ENCODE measurements around the gene DEDD2. TPM values are rescaled to one million over a fixed set of nuclear protein-coding genes. Genes with fewer than 3 reads are reported as not detected.
"Not testable (repeated sequence)": the region's sequence is repeated elsewhere in the genome, so short reads cannot be mapped to it uniquely, and the experiment has no call there.

The DEDD2 gene, protein sequence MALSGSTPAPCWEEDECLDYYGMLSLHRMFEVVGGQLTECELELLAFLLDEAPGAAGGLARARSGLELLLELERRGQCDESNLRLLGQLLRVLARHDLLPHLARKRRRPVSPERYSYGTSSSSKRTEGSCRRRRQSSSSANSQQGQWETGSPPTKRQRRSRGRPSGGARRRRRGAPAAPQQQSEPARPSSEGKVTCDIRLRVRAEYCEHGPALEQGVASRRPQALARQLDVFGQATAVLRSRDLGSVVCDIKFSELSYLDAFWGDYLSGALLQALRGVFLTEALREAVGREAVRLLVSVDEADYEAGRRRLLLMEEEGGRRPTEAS
- 15.9 and 16.9 TPM in 2 replicates for total RNA-seq (2014; rRNA removed; shearing (Covaris generic))

DNA sequence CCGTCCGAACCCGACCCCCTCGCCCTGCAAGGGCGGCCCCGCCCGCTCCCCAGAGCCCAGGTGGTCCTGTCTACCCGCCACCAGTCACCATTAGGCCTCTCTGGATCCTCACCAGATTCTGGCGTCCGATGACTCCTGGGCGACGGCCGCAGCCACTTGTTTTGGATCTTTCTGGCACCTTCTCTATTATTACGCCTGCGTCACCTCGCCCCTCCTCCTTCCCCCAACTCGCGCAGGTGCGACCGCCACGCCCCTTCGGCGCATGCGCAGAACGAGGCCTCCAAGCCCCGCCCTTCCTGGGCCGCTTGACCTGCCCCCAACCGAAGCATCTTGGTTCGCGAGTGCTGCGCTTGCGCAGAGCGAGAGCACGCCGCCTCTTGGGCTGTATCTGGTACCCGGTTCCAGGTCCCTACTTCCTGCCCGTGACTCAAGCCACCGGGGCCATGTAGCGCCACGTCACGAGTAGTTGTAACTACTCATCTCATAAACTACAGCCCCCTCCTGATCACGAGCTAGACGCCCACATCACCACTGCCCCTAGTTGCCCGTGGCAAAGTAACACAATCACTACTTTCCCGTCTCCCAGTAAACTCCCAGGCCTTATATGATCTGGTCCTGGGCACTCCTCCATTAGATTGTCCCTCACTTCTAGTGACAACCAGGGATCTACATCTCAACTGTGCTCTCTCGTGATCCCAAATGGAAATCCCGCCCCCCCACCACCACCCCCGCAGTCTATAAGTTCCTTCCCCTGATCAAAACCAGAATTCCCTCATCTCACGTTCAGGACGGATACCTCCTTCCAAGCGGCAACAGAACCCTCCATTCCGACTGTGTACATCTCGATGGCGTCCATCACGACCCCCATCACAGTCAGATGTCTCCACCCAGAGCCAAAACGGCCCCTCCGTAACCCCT is at the start of gene DEDD2:
Gene DEDD2, minus strand, starts transcription at position 158 of the 918 bp plus-strand sequence. CDS start 670 bp downstream, outside the sequence.
- Histone ChIP-seq H3K4me1 (replicated peaks) (peaks cover 25% of the 10 kb centered on the region), H3K27ac (peak within 1 kb of the TSS; percentile 66), H3K4me3 (peak within 1 kb of the TSS; percentile 50), H3K27me3 (replicated peaks) (no peaks in the 10 kb centered on the region), H3K9me3 (replicated peaks) (no peaks in the 10 kb centered on the region), H3K36me3 (peaks cover 16% of the 10 kb centered on the region)
- peak; percentile 93 to 98 for DNase-seq (ENCODE audit: low read depth in 1 of 2, low spot score in 2 of 2)

DNA sequence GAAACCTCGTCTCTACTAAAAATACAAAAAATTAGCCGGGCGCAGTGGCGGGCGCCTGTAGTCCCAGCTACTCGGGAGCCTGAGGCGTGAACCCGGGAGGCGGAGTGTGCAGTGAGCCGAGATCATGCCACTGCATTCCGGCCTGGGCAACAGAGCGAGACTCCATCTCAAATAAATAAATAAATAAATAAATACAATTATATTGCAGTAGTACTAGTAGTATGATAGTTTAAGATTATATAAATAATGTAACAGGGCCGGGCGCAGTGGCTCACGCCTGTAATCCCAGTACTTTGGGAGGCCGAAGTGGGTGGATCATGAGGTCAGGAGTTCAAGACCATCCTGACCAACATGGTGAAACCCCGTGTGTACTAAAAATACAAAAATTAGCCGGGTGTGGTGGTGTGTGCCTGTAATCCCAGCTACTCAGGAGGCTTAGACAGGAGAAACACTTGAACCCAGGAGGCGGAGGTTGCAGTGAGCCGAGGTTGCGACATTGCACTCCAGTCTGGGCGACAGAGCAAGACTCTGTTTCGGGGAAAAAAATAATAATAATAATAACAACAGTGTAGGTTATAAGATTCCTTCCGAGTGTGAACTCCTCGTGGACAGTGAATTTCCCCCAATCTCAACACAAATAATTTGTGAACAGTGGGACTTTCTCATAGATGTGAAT is 49.6 kb upstream of the DEDD2 start:
- not testable (repeated sequence) for H3K4me3 ChIP-seq; H3K27ac ChIP-seq; DNase-seq (ENCODE audit: low read depth in 1 of 2, low spot score in 2 of 2); H3K27me3 ChIP-seq (replicated peaks); H3K9me3 ChIP-seq (replicated peaks)
- Histone ChIP-seq H3K36me3 (peaks cover 11% of the 10 kb centered on the region), H3K4me1 (replicated peaks) (peaks cover 22% of the 10 kb centered on the region)

DNA sequence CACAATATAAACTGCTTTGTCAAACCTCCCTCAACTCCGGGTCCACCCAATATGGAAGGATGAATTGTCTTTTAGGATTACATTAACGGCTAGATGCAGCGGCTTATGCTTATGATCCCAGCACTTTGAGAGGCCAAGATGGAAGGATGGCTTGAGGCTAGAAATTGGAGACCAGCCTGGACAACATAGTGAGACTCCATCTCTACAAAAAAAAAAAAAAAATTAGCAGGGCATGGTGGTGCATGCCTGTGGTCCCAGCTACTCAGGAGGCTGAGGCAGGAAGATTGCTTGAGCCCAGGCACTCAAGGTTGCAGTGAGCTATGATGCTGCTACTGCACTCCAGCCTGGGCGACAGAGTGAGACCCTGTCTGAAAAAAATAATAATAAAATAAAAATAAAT is 48.6 kb upstream of the DEDD2 start:
- not testable (repeated sequence) for H3K4me3 ChIP-seq; H3K9me3 ChIP-seq (replicated peaks); H3K27me3 ChIP-seq (replicated peaks); DNase-seq (ENCODE audit: low read depth in 1 of 2, low spot score in 2 of 2); H3K36me3 ChIP-seq; H3K27ac ChIP-seq
- H3K4me1 ChIP-seq (replicated peaks), result peaks cover 19% of the 10 kb centered on the region

DNA sequence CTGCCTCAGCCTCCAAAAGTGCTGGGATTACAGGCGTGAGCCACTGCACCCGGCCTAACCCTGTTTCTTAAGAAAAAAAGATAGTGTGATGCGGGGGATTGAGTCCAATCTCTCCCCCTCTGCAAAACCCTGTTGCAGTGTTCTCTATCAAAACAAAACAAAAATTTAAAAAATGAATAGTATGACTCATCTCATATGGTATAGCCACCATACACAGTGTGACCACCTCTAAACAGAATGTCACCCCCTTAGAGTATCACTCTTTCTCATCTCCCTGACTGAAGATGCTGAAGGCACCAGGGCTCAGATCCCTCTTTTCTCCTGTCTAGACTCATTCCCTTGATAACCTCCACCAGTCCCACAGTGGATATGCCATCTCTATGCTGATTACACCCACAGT is 44.3 kb upstream of the DEDD2 start:
- Histone ChIP-seq H3K9me3 (replicated peaks) (no peaks in the 10 kb centered on the region), H3K27me3 (replicated peaks) (no peaks in the 10 kb centered on the region), H3K27ac (no peak overlapping the region), H3K36me3 (no peaks in the 10 kb centered on the region), H3K4me1 (replicated peaks) (peaks cover 4% of the 10 kb centered on the region), H3K4me3 (no peak overlapping the region)
- DNase-seq (ENCODE audit: low read depth in 1 of 2, low spot score in 2 of 2), result no peak

DNA sequence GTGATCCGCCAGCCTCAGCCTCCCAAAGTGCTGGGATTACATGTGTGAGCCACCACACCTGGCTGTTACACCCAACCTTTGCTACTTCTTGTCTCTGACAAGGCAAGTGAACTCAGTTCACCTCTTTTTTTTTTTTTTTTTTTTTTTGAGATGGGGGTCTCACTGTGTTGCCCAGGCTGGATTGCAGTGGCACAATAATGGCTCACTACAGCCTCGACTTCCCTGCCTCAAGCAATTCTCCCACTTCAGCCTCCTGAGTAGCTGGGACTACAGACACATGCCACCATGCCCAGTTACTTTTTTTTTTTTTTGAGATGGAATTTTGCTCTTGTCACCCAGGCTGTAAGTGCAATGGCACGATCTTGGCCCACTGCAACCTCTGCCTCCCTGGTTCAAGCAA is 40.4 kb upstream of the DEDD2 start:
- peaks cover 17% of the 10 kb centered on the region for H3K4me1 ChIP-seq (replicated peaks)
- DNase-seq (ENCODE audit: low read depth in 1 of 2, low spot score in 2 of 2); H3K4me3 ChIP-seq; H3K27me3 ChIP-seq (replicated peaks); H3K9me3 ChIP-seq (replicated peaks); H3K36me3 ChIP-seq; H3K27ac ChIP-seq: not testable (repeated sequence)

DNA sequence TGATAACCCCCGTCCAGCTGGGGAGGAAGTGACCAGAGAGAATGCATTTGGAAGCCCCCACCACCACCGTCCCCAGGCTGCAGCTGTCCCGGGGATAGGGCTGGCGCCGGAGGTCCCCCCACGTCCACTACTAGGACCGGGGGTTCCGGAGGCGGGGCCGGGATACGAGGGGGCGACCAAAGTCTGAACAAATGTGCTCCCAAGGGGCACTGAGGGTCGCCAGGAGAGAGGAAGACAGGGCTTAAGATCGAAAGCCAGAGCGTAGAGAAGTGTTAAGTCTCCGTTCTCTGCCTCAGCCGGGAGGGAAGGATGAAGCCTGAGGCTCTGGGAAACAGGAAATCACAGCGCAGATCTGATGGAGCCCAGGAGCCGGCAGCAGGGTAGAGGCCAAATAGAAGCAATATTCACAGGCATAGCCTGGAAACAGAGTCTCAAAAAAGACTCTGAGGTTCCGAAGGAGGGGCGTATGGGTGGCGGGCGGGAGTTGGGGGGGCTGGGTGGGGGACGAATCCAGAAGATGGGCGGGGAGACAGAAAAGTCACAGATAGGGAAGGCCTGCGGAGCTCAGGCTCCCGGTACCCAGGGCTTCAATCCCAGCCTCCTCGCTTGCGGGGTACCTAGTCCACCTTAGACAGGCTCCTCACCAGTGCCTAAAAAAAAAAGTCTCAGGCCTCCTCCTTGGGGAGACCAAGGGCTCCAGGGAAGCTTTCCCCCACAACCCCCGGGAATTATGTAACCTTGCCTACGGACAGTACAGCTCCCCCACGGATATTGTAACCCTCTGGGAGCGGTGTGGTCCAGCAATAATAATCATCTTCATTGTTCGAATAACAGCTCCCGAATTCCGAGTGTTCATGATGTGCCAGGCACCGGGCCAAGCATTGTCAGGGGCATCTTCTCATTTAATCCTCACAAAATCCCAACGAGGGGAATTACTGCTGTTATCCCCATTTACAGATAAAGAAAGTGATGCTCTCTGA is 38.6 kb upstream of the DEDD2 start:
- H3K27me3 ChIP-seq (replicated peaks), result no peaks in the 10 kb centered on the region
- no peaks in the 10 kb centered on the region; the same call in 1 of the 2 replicates for H3K9me3 ChIP-seq (replicated peaks)
- peak overlapping the region; percentile 85 for H3K4me3 ChIP-seq
- H3K4me1 ChIP-seq (replicated peaks), result peaks cover 34% of the 10 kb centered on the region
- H3K27ac ChIP-seq, result peak overlapping the region; percentile 55
- DNase-seq (ENCODE audit: low read depth in 1 of 2, low spot score in 2 of 2), result peak; percentile 71 to 74
- H3K36me3 ChIP-seq, result peaks cover 18% of the 10 kb centered on the region

DNA sequence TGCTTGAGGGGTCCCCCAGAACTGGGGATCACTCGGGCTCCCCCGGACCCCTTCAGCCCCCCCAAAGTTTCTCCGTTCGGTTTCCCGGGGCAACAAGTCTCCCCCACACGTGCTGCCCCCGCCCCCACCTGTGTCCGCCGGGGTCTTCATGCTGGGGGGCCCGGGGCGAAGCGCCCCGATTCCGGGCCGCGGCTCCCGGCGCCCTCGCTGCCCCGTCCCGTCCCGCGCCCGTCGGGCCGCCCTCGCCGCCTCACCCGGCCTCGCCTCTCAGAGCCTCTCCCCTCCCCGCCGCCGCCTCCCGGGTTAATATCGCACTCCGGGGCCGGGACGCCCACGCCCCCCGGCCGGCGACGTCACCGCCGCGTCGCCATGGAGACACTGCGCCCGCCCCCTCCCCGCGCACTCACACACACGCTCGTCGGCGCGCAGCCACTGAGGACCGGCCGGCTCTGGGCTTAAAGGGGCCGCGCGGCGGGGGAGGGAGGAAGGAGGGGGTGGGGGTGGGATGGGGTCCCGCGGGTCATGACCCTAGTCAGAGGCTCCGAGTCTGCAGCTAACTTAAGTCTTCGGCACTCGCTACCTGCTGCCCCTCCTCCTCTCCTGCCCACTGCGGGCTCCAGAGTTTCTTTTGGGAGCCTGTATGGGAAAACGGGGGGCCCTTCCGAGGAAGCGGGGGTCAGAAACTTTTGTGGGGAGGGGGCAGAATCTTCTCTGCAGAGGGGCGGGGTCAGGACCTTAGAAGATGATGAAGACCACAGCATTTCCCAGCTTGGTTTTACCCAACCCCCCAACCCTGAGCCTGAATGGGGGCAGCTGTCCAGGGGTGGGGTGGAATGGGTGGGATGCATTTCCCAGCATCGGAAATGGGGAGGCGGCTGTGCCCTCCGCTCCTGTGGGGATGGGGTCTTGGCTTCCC is 37.6 kb upstream of the DEDD2 start, which contains the start of gene ERF:
Gene ERF, minus strand, starts transcription at position 279 of the 916 bp plus-strand sequence. Its CDS starts 129 bp downstream, at position 150.
- Histone ChIP-seq H3K27ac (peak within 1 kb of the TSS; percentile 73), H3K4me3 (peak within 1 kb of the TSS; percentile 85), H3K4me1 (replicated peaks) (peaks cover 41% of the 10 kb centered on the region), H3K27me3 (replicated peaks) (no peaks in the 10 kb centered on the region), H3K36me3 (peaks cover 27% of the 10 kb centered on the region), H3K9me3 (replicated peaks) (no peaks in the 10 kb centered on the region; the same call in 1 of the 2 replicates)
- peak; percentile 83 to 91 for DNase-seq (ENCODE audit: low read depth in 1 of 2, low spot score in 2 of 2)

DNA sequence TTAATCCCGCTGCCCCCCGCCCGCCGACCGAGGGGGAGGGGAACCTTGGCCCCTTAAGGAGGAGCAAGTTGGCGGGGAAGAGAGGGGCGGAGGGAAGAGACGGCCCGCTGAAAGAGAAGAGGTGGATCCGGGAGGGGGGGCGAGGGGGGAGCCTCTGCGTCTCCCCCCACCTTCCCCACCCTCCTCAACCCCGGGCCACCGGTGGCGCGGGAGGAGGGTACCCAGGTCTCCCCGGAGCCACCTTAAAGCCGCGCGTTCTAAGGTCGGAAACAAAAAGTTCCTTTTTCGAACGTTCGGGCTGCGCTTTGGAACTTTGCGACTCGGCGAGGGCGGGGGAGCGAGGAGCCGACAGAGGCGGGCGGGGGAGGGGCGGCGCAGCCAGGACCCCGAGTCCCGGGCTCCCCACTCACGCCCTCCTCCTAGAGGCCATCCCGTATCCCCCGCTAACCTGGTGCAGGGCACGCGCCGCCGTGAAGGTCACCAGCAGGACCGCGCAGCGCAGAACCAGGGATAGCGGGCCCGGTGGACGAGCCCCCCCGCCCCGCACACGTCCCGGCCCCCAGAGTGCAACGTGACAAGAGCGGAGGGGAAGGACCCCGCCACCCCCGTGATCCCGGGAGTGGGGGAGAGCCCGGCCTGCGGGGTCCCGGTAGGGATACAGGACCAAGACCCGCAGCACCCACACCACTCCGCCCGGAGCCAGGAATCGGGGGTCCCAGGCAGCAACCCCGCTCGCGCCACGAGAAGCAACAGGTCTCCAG is 36.8 kb upstream of the DEDD2 start:
- H3K27ac ChIP-seq, result peak overlapping the region; percentile 73
- peaks cover 41% of the 10 kb centered on the region for H3K4me1 ChIP-seq (replicated peaks)
- peaks cover 35% of the 10 kb centered on the region for H3K36me3 ChIP-seq
- H3K9me3 ChIP-seq (replicated peaks), result no peaks in the 10 kb centered on the region; the same call in 1 of the 2 replicates
- peak; percentile 77 to 79 for DNase-seq (ENCODE audit: low read depth in 1 of 2, low spot score in 2 of 2)
- no peaks in the 10 kb centered on the region for H3K27me3 ChIP-seq (replicated peaks)
- H3K4me3 ChIP-seq, result peak overlapping the region; percentile 85

DNA sequence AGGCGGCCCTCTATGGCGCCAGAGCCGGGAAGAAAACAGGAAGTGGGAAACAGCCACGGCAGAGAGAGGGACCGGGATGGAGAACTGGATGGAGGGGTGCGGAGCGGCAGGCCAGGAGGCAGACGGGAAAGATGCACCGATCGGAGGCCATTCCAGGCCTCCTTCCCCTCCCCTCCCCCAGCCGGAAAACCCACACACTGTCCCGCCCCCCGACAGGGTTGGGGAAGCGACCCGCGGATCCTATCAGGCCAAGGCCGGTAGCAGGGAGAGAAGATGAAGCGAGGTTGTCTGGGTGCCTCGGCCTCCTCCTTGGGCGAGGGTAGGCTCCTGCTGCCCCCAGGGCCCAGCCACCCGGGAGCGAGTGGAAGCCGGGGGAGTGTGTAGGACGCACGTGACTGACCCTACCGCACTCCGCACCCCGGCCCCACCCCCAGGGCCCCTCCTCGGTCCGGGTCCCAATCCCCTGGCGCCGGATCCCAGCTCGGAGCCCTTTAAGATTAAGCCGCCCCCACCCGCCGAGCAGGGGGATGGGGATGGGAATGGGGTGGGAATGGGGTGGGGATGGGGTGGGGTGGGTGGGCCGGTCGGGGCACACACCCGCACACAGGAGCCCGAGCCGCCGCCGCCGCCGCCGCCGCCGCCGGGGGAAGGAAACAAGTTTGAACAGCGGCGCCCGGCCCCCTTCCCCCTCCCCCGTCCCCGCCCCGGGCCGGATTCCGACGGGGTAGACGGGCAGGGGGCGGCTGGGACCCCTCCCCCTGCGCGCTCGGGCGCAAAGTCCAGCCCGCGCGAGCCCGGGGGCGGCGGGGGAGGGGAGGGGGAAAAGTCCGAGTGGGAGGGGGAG is 36.0 kb upstream of the DEDD2 start:
- Histone ChIP-seq H3K27me3 (replicated peaks) (no peaks in the 10 kb centered on the region), H3K9me3 (replicated peaks) (no peaks in the 10 kb centered on the region; the same call in 1 of the 2 replicates), H3K27ac (peak overlapping the region; percentile 73), H3K4me3 (peak overlapping the region; percentile 85), H3K36me3 (peaks cover 43% of the 10 kb centered on the region), H3K4me1 (replicated peaks) (peaks cover 41% of the 10 kb centered on the region)
- DNase-seq (ENCODE audit: low read depth in 1 of 2, low spot score in 2 of 2), result peak in 1 of 2 experiments; percentile 77

DNA sequence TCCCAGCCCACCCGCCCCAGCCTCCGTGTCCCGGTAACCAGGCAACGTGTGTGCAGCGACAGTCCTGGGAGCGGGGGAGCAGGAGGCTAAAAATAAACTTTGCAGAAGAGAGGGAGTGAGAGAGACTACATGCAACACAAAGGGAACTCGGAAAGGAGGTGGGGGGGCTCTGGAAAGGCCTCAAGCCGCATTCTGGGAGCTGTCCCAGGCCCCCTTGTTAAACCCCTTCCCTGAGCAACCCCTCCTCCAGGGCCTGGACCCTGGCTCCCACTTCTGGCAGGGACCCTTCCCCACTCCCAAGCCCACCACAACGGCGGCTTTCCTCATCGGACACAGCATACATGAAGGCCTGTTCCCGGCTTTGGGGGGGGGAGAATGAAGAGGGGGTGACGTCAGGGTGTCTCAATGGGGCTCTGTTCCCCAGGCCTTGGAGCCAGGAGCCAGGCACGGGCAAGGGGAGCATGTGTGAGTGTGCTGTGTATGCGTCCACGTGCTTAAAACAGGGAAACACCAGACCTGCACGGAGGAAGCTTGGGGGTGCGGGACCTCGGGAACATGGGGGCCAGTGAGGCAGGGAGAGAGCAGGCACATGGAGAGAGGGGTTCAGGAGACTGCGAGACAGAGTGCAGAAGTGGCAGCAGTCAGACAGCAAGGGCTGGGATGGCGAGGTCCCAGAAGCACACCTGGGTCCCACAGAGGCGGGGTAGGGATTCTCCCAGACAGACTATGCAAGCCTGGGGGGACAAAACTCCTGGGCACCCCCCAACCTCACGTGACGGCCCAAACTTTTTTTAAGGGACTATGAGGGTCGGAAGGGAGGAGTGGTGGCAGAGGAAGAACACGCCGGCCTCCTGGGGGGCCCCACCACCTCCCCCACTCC is 35.1 kb upstream of the DEDD2 start:
- Histone ChIP-seq H3K4me1 (replicated peaks) (peaks cover 41% of the 10 kb centered on the region), H3K4me3 (peak overlapping the region; percentile 85), H3K36me3 (peaks cover 46% of the 10 kb centered on the region), H3K27me3 (replicated peaks) (no peaks in the 10 kb centered on the region), H3K27ac (peak overlapping the region; percentile 73), H3K9me3 (replicated peaks) (no peaks in the 10 kb centered on the region; the same call in 1 of the 2 replicates)
- peak in 1 of 2 experiments; percentile 56 for DNase-seq (ENCODE audit: low read depth in 1 of 2, low spot score in 2 of 2)
